GM12878 (cell line): ENCODE data around the gene LAMA5. TPM values are rescaled to one million over a fixed set of nuclear protein-coding genes. Genes with fewer than 3 reads are reported as not detected.
A peak's percentile ranks its signal among the peaks of the same experiment; 100 is the strongest.

ENCODE experiments used
- ASH2L ChIP-seq: fragments of 300-600, 200-600 bp; sonication (generic); IDR thresholded peaks from 2 replicates; pipeline ENCODE4 v1.6.1; 2017; ENCODE audit warnings: low read depth, mild to moderate bottlenecking, borderline replicate concordance
- CEBPB ChIP-seq, 2 experiments: fragments of 150-350 bp in 1 of 2; IDR thresholded peaks; 2 replicates each; pipeline ENCODE4 v1.6.1; 2012 to 2014; ENCODE audit warnings: low read depth in 2 of 2, low read length in 2 of 2, borderline replicate concordance in 1 of 2, inconsistent platforms in 1 of 2
- ESRRA ChIP-seq: IDR thresholded peaks from 2 replicates; pipeline ENCODE4 v1.6.1; 2012; ENCODE audit warnings: mild to moderate bottlenecking, low read length, improper control_type of control experiment
- ETV6 ChIP-seq, 2 experiments: fragments of 450-650 bp in 1 of 2; IDR thresholded peaks in 1 of 2; conservative IDR thresholded peaks in 1 of 2; 2 replicates each; pipeline ENCODE4 v1.6.1; 2014; ENCODE audit warnings: antibody characterized with exemption in 1 of 2, borderline replicate concordance in 1 of 2, low read depth in 1 of 2, mild to moderate bottlenecking in 1 of 2, moderate library complexity in 1 of 2
- FOXM1 ChIP-seq: IDR thresholded peaks from 2 replicates; pipeline ENCODE4 v1.6.1; 2012; ENCODE audit warnings: low read depth, mild to moderate bottlenecking, inconsistent platforms, low read length, moderate library complexity
- GATAD2B ChIP-seq: fragments of 450-650 bp; conservative IDR thresholded peaks from 2 replicates; pipeline ENCODE4 v1.6.1; 2017; ENCODE audit warnings: low read depth, mild to moderate bottlenecking, moderate library complexity
- IKZF2 ChIP-seq, 2 experiments: fragments of 450-650 bp; IDR thresholded peaks; 2 replicates each; pipeline ENCODE4 v1.6.1; 2017; ENCODE audit warnings: mild to moderate bottlenecking in 2 of 2, moderate library complexity in 2 of 2
- MYB ChIP-seq: fragments of 150-350 bp; IDR thresholded peaks from 2 replicates; pipeline ENCODE4 v1.6.1; 2014; ENCODE audit warnings: mild to moderate bottlenecking, low read depth, low read length, borderline replicate concordance
- NBN ChIP-seq: fragments of 450-650 bp; IDR thresholded peaks from 2 replicates; pipeline ENCODE4 v1.6.1; 2016
- NFYB ChIP-seq: IDR thresholded peaks from 2 replicates; pipeline ENCODE4 v1.6.1; 2011; ENCODE audit warnings: low read depth, mild to moderate bottlenecking, low read length, improper control_type of control experiment, moderate library complexity; ENCODE audit not compliant: insufficient read depth
- POLR2AphosphoS5 ChIP-seq: IDR thresholded peaks from 2 replicates; pipeline ENCODE4 v1.6.1; 2011; ENCODE audit warnings: mild to moderate bottlenecking, low read length, inconsistent platforms
- POU2F2 ChIP-seq: IDR thresholded peaks from 3 replicates; pipeline ENCODE4 v1.6.1; 2011; ENCODE audit warnings: low read depth, mild to moderate bottlenecking, low read length, borderline replicate concordance
- RBBP5 ChIP-seq: fragments of 200-600 bp; sonication (generic); conservative IDR thresholded peaks from 2 replicates; pipeline ENCODE4 v1.6.1; 2016
- SP1 ChIP-seq: IDR thresholded peaks from one replicate; pipeline ENCODE4 v1.6.1; 2011; ENCODE audit warnings: low read depth, low read length
- STAT1 ChIP-seq: fragments of 450-650 bp; conservative IDR thresholded peaks from 2 replicates; pipeline ENCODE4 v1.6.1; 2014; ENCODE audit warnings: antibody characterized with exemption, mild to moderate bottlenecking
- TAF1 ChIP-seq: IDR thresholded peaks from 2 replicates; pipeline ENCODE4 v1.6.1; 2011; ENCODE audit warnings: mild to moderate bottlenecking, low read depth, low read length, borderline replicate concordance
- YBX1 ChIP-seq: fragments of 450-650 bp; IDR thresholded peaks from 2 replicates; pipeline ENCODE4 v1.6.1; 2016; ENCODE audit warnings: antibody characterized with exemption
- ZNF622 ChIP-seq: fragments of 450-650 bp; IDR thresholded peaks from 2 replicates; pipeline ENCODE4 v1.6.1; 2017; ENCODE audit warnings: mild to moderate bottlenecking, inconsistent platforms
- polyA plus RNA-seq, 11 experiments: library from polyadenylated mRNA; depleted of rRNA in 4 of 11; unstranded in 6 of 11; stranded (reverse) in 5 of 11; fragments of >200 nt; fragmentation: Nextera tagmentation in 4 of 11; fragmentation: Illumina TruSeq in 1 of 11; extraction: Ambion mirVana in 4 of 11; extraction: Trizol in 1 of 11; gene quantifications; 1 replicate in 1 of 11; 2 replicates in 10 of 11; pipeline versions ENCODE4 v1.2.1 to v1.2.3, GENCODE V29; 2011 to 2016; ENCODE audit warnings: inconsistent platforms in 2 of 11, missing spikeins in 2 of 11, low read depth in 1 of 11
- total RNA-seq, 4 experiments: library from RNA; depleted of rRNA in 3 of 4; stranded (reverse); fragments of >200 nt in 3 of 4; fragmentation: Illumina TruSeq in 1 of 4; extraction: Trizol in 1 of 4; gene quantifications; 2 replicates each; pipeline versions ENCODE4 v1.2.1 to v1.2.3, GENCODE V29; 2013 to 2021
- TF ChIP-seq, protein P1 (sequence below): fragments of 450-650 bp; IDR thresholded peaks from 2 replicates; pipeline ENCODE4 v1.6.1; 2016; ENCODE audit warnings: mild to moderate bottlenecking, moderate library complexity, borderline replicate concordance
- TF ChIP-seq, protein P2 (sequence below): IDR thresholded peaks from 2 replicates; pipeline ENCODE4 v1.6.1; 2012; ENCODE audit warnings: low read depth, low read length, improper control_type of control experiment
- TF ChIP-seq, protein P3 (sequence below): fragments of 450-650 bp; IDR thresholded peaks from 2 replicates; pipeline ENCODE4 v1.6.1; 2017; ENCODE audit warnings: mild to moderate bottlenecking, moderate library complexity

LAMA5 gene
- total and polyA plus RNA-seq, 10 of the 15 experiments (the other 5 are each of a cell fraction or from before 2014, with no cell fraction given): 0.09 to 3.1 (median 1.6) TPM; not detected in 3

DNA sequence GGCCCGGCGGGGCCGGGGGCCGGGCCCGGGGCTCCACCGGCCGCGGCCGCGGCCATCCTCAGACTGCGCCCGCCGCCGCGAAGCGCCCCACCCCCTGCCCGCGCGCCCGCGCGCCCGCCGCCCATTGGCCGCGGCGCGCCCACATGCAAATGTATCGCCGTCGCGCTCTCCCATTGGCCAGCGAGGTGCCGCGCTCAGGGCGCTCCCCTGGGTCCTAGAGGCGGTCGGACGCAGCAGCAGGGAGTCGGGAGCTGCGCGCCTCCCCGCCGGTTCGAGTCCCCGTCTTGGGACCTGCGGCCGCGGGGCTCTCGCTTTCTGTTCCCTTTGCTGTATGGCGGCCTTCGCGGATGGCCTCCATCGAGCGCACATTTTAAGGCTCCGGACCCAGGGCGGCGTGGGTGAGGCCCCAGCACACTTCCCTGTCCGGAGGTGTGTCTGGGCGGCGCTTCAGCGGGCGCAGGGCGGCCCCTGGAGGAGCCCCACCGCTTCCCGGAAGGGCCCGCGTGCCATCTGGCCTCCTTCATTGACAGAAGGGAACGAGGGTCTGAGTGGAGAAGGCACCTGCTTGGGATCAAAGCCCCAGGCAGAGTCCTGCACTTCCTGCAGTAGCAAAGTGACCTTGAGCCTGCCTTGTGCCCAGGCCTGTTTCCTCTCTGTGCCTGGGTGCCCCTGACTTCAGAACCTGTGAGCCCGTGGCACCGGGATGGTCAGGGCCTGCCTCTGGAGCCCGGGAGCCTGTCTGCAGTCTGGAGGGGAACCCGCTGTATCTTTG lies 40.3 kb upstream of the LAMA5 start, which contains the start of gene CABLES2 (continued):
- TF ChIP-seq ASH2L (0 out of 2 replicates have a peak, but pooled peaks have one; percentile 45), ZNF622 (no peak), YBX1 (no peak), POLR2AphosphoS5 (no peak), NBN (peak; percentile 90), RBBP5 (no peak), MYB (no peak), ETV6 (conservative IDR thresholded peaks at IDR 0.05 in 1 of 2, IDR thresholded peaks at IDR 0.05 in 1 of 2; ENCODE audit: borderline replicate concordance in 1 of 2, low read depth in 1 of 2) (peak in 1 of 2 experiments; percentile 54; a peak in 1 of 4 replicates), IKZF2 (IDR thresholded peaks at IDR 0.05) (peak in 1 of 2 experiments; percentile 28; a peak in 1 of 4 replicates), ESRRA (no peak), TAF1 (peak; percentile 90), POU2F2 (peak; percentile 97), STAT1 (peak; percentile 85; the same call in 1 of the 2 replicates), NFYB (peak; percentile 93), GATAD2B (peak; percentile 90), FOXM1 (no peak), SP1 (peak; percentile 91), CEBPB (IDR thresholded peaks at IDR 0.05; ENCODE audit: borderline replicate concordance in 1 of 2, low read depth in 2 of 2, low read length in 2 of 2) (no peak)
- TF ChIP-seq, protein P1, sequence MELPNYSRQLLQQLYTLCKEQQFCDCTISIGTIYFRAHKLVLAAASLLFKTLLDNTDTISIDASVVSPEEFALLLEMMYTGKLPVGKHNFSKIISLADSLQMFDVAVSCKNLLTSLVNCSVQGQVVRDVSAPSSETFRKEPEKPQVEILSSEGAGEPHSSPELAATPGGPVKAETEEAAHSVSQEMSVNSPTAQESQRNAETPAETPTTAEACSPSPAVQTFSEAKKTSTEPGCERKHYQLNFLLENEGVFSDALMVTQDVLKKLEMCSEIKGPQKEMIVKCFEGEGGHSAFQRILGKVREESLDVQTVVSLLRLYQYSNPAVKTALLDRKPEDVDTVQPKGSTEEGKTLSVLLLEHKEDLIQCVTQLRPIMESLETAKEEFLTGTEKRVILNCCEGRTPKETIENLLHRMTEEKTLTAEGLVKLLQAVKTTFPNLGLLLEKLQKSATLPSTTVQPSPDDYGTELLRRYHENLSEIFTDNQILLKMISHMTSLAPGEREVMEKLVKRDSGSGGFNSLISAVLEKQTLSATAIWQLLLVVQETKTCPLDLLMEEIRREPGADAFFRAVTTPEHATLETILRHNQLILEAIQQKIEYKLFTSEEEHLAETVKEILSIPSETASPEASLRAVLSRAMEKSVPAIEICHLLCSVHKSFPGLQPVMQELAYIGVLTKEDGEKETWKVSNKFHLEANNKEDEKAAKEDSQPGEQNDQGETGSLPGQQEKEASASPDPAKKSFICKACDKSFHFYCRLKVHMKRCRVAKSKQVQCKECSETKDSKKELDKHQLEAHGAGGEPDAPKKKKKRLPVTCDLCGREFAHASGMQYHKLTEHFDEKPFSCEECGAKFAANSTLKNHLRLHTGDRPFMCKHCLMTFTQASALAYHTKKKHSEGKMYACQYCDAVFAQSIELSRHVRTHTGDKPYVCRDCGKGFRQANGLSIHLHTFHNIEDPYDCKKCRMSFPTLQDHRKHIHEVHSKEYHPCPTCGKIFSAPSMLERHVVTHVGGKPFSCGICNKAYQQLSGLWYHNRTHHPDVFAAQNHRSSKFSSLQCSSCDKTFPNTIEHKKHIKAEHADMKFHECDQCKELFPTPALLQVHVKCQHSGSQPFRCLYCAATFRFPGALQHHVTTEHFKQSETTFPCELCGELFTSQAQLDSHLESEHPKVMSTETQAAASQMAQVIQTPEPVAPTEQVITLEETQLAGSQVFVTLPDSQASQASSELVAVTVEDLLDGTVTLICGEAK: 0 out of 2 replicates have a peak, but pooled peaks have one; percentile 21
- TF ChIP-seq, protein P2, sequence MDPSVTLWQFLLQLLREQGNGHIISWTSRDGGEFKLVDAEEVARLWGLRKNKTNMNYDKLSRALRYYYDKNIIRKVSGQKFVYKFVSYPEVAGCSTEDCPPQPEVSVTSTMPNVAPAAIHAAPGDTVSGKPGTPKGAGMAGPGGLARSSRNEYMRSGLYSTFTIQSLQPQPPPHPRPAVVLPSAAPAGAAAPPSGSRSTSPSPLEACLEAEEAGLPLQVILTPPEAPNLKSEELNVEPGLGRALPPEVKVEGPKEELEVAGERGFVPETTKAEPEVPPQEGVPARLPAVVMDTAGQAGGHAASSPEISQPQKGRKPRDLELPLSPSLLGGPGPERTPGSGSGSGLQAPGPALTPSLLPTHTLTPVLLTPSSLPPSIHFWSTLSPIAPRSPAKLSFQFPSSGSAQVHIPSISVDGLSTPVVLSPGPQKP: no peak
- TF ChIP-seq, protein P3, sequence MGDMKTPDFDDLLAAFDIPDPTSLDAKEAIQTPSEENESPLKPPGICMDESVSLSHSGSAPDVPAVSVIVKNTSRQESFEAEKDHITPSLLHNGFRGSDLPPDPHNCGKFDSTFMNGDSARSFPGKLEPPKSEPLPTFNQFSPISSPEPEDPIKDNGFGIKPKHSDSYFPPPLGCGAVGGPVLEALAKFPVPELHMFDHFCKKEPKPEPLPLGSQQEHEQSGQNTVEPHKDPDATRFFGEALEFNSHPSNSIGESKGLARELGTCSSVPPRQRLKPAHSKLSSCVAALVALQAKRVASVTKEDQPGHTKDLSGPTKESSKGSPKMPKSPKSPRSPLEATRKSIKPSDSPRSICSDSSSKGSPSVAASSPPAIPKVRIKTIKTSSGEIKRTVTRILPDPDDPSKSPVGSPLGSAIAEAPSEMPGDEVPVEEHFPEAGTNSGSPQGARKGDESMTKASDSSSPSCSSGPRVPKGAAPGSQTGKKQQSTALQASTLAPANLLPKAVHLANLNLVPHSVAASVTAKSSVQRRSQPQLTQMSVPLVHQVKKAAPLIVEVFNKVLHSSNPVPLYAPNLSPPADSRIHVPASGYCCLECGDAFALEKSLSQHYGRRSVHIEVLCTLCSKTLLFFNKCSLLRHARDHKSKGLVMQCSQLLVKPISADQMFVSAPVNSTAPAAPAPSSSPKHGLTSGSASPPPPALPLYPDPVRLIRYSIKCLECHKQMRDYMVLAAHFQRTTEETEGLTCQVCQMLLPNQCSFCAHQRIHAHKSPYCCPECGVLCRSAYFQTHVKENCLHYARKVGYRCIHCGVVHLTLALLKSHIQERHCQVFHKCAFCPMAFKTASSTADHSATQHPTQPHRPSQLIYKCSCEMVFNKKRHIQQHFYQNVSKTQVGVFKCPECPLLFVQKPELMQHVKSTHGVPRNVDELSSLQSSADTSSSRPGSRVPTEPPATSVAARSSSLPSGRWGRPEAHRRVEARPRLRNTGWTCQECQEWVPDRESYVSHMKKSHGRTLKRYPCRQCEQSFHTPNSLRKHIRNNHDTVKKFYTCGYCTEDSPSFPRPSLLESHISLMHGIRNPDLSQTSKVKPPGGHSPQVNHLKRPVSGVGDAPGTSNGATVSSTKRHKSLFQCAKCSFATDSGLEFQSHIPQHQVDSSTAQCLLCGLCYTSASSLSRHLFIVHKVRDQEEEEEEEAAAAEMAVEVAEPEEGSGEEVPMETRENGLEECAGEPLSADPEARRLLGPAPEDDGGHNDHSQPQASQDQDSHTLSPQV: 0 out of 2 replicates have a peak, but pooled peaks have one; percentile 40
